Activated B cell treated with CpG ODN at 0.5 μM for 24 hours (primary cell): ENCODE results near the gene LPP. TPM values are rescaled to one million over a fixed set of nuclear protein-coding genes. Genes with fewer than 3 reads are reported as not detected.

ENCODE experiments used
- ATAC-seq: fragments of 200-7000 bp; cut with Tn5 transposase; one replicate; pipeline ENCODE4 v1.10.0; 2021; ENCODE audit warnings: low read depth, mild to moderate bottlenecking, moderate library complexity
- CTCF ChIA-PET: fragments of 350-600 bp; sonication (Branson Sonifier 250); formaldehyde crosslinking; loops from one replicate; lab custom pipeline; 2021; ENCODE audit warnings: antibody characterized with exemption; lab: Charles Lee
- POLR2A ChIA-PET: fragments of 350-600 bp; sonication (Branson Sonifier 250); formaldehyde crosslinking; loops from one replicate; lab custom pipeline; 2021; ENCODE audit warnings: antibody characterized with exemption; lab: Charles Lee
- DNase-seq: peaks from one replicate; pipeline ENCODE4 v3.0.0; 2022
- H3K27ac Mint-ChIP-seq: one replicate; pipeline ENCODE4 v1.8.0; 2020; ENCODE audit warnings: mixed read lengths
- H3K27me3 Mint-ChIP-seq: one replicate; pipeline ENCODE4 v1.8.0; 2021; ENCODE audit warnings: mixed read lengths
- H3K36me3 Mint-ChIP-seq: one replicate; pipeline ENCODE4 v1.8.0; 2021; ENCODE audit warnings: low read depth, mixed read lengths
- H3K4me1 Mint-ChIP-seq: one replicate; pipeline ENCODE4 v1.8.0; 2021; ENCODE audit warnings: mixed read lengths
- H3K4me3 Mint-ChIP-seq: one replicate; pipeline ENCODE4 v1.8.0; 2020; ENCODE audit warnings: mild to moderate bottlenecking, mixed read lengths
- H3K9me3 Mint-ChIP-seq: one replicate; pipeline ENCODE4 v1.8.0; 2020; ENCODE audit warnings: mixed read lengths
- intact Hi-C: fragments of 100-400 bp; cut with micrococcal nuclease; formaldehyde crosslinking; loops from one replicate; pipeline ENCODE4 v1.15.1; 2024
- total RNA-seq: library from RNA; stranded (reverse); gene quantifications from 2 replicates; pipeline ENCODE4 v1.2.3, GENCODE V29; 2022
- TF ChIP-seq, protein P1 (sequence below): fragments of 200-600 bp; IDR thresholded peaks from one replicate; pipeline ENCODE4 v1.8.0; 2022; ENCODE audit warnings: antibody characterized with exemption, mild to moderate bottlenecking

The LPP gene
- total RNA-seq, 1 donor from 2014 or later = 60.1 TPM

- POLR2A ChIA-PET = no interaction called here
- H3K27me3 Mint-ChIP-seq = no peaks in the 10 kb centered on the region
- H3K36me3 Mint-ChIP-seq = no peaks in the 10 kb centered on the region
- ATAC-seq (no peak), DNase-seq (no peak)
- no peaks in the 10 kb centered on the region for H3K9me3 Mint-ChIP-seq
- intact Hi-C loops = loop anchor here (5.0 kb wide), 1 partner anchor 41 kb away; no protein-coding TSS in a partner anchor
- TF ChIP-seq, protein P1, sequence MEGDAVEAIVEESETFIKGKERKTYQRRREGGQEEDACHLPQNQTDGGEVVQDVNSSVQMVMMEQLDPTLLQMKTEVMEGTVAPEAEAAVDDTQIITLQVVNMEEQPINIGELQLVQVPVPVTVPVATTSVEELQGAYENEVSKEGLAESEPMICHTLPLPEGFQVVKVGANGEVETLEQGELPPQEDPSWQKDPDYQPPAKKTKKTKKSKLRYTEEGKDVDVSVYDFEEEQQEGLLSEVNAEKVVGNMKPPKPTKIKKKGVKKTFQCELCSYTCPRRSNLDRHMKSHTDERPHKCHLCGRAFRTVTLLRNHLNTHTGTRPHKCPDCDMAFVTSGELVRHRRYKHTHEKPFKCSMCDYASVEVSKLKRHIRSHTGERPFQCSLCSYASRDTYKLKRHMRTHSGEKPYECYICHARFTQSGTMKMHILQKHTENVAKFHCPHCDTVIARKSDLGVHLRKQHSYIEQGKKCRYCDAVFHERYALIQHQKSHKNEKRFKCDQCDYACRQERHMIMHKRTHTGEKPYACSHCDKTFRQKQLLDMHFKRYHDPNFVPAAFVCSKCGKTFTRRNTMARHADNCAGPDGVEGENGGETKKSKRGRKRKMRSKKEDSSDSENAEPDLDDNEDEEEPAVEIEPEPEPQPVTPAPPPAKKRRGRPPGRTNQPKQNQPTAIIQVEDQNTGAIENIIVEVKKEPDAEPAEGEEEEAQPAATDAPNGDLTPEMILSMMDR = no peak
- CTCF ChIA-PET = no interaction called here
- no peaks in the 10 kb centered on the region for H3K4me1 Mint-ChIP-seq
- no peak overlapping the region for H3K4me3 Mint-ChIP-seq
- no peak overlapping the region for H3K27ac Mint-ChIP-seq
These were observed 504.6 kb downstream of the LPP start for GRCh38 chr3:188658606-188659005.

DNA sequence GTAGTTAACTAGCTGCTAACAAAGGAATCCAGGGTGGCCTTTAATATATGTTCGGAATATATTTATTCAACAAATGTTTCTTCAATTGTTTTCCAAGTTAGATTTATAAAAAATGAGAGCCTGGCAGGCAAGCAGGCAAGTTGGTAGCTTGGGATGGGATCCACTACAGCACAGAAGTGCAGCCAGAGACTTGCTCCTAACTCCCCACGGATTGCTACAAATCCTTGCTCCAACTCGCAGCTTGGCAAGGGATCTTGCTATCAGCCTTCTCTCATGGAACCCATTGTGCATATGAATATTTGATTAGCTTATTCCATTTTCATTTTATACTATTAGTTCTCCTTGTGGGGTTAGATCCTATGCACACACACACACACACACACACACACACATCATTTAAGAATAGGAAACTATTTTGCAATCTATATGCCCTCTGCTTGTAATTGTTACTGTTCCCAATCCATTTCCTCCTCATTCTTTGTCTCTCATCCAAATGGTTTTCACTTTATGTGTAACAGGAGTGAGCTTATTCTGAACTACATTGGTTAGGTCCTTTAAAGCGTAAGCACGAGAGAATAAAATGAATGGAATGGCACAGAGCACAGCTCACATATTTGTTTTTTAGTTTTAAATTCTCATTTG lies 505.6 kb downstream of the LPP start:
- Mint-ChIP-seq H3K4me3 (no peak overlapping the region), H3K4me1 (no peaks in the 10 kb centered on the region), H3K9me3 (no peaks in the 10 kb centered on the region), H3K27me3 (no peaks in the 10 kb centered on the region), H3K27ac (no peak overlapping the region), H3K36me3 (no peaks in the 10 kb centered on the region)
- intact Hi-C loops = loop anchor here (5.0 kb wide), 1 partner anchor 42 kb away; no protein-coding TSS in a partner anchor
- TF ChIP-seq, protein P1 = no peak
- POLR2A ChIA-PET = no interaction called here
- CTCF ChIA-PET = no interaction called here
- ATAC-seq (no peak), DNase-seq (no peak)

- H3K27ac Mint-ChIP-seq = no peak overlapping the region
- CTCF ChIA-PET = no interaction called here
- no peak for DNase-seq
These were observed 506.5 kb downstream of the LPP start for GRCh38 chr3:188660415-188660814.

GRCh38 chr3:188661806-188662205 lies 507.8 kb downstream of the LPP start:
- Mint-ChIP-seq H3K36me3 (no peaks in the 10 kb centered on the region), H3K9me3 (no peaks in the 10 kb centered on the region), H3K4me1 (no peaks in the 10 kb centered on the region), H3K4me3 (no peak overlapping the region), H3K27me3 (no peaks in the 10 kb centered on the region), H3K27ac (no peak overlapping the region)
- ATAC-seq = no peak
- ChIA-PET CTCF (interaction anchor here (0.7 kb wide), 1 partner anchor 131 kb away, joined by 3 read pairs; no protein-coding TSS in a partner anchor), POLR2A (no interaction called here)
- DNase-seq = no peak
- intact Hi-C loops = no loop called here
- TF ChIP-seq, protein P1 = no peak

More at GRCh38 chr3:188660415-188660814, 506.5 kb downstream of the LPP start:
- Mint-ChIP-seq H3K4me3 (no peak overlapping the region), H3K27me3 (no peaks in the 10 kb centered on the region), H3K9me3 (no peaks in the 10 kb centered on the region), H3K36me3 (no peaks in the 10 kb centered on the region), H3K4me1 (no peaks in the 10 kb centered on the region)
- TF ChIP-seq, protein P1 = no peak
- ATAC-seq = no peak
- POLR2A ChIA-PET = no interaction called here
- intact Hi-C loops = no loop called here

DNA sequence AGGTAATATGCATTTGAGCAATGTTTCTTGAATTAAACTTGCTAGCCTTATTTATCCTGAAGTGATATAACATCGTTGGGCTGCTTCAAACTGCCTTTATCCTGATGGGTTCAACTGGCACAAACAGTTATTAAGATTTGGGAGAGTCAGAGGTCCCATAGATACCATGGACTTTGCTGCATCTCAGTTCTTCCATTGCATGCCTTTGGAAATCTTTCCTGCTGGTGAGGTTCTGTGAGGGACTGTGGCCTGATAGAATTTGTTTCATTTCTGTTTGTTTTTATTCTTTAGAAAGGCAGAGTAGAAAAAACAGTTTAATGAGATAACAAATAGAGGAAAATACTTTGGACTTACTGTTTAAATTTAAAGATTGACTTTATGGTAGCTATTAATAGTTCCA lies 508.3 kb downstream of the LPP start:
- TF ChIP-seq, protein P1 = no peak
- ATAC-seq = no peak
- ChIA-PET CTCF (interaction anchor here (0.7 kb wide), 1 partner anchor 131 kb away, joined by 3 read pairs; no protein-coding TSS in a partner anchor), POLR2A (no interaction called here)
- H3K4me3 Mint-ChIP-seq = no peak overlapping the region
- H3K9me3 Mint-ChIP-seq = no peaks in the 10 kb centered on the region
- H3K27ac Mint-ChIP-seq = no peak overlapping the region
- intact Hi-C loops = no loop called here
- H3K4me1 Mint-ChIP-seq = no peaks in the 10 kb centered on the region
- H3K36me3 Mint-ChIP-seq = no peaks in the 10 kb centered on the region
- H3K27me3 Mint-ChIP-seq = no peaks in the 10 kb centered on the region
- DNase-seq = no peak
